Stimulated activated CD8-positive, alpha-beta memory T cell treated with anti-CD3 and anti-CD28 coated beads, Interleukin-2, amount 100 ng/mL, for 1 hour (primary cell): Measurements from ENCODE around the gene PIGO.

Experiments used
- DNase-seq, 2 donors: peaks; one replicate each; pipeline ENCODE4 v3.0.0-alpha.2; 2020; ENCODE audit warnings: low read depth in 2 of 2

Gene PIGO

GRCh38 chr9:35071814-35072460 lies 24.5 kb downstream of the PIGO start:
- DNase-seq = peak; percentile 50 to 59

- DNase-seq = no peak
Measured at GRCh38 chr9:35070823-35071813, 25.3 kb downstream of the PIGO start.

- DNase-seq = no peak
Measured at GRCh38 chr9:35069020-35069419, 27.4 kb downstream of the PIGO start.

GRCh38 chr9:35067056-35067455 lies 29.3 kb downstream of the PIGO start:
- DNase-seq = no peak

- no peak for DNase-seq
Measured at GRCh38 chr9:35060548-35061207, 35.7 kb downstream of the PIGO start.

- no peak for DNase-seq
Measured at GRCh38 chr9:35059438-35059837, 37.0 kb downstream of the PIGO start.

- DNase-seq = no peak
Measured at GRCh38 chr9:35057271-35057620, 39.1 kb downstream of the PIGO start.

GRCh38 chr9:35056571-35057270 lies 39.7 kb downstream of the PIGO start:
- no peak for DNase-seq

- DNase-seq = no peak
Measured at GRCh38 chr9:35054871-35055644, 41.3 kb downstream of the PIGO start.

GRCh38 chr9:35054185-35054835 lies 42.1 kb downstream of the PIGO start:
- no peak for DNase-seq

- peak in 1 of 2 donors; percentile 19 for DNase-seq
Measured at GRCh38 chr9:35051069-35051967, 45.1 kb downstream of the PIGO start.

GRCh38 chr9:35048511-35048910 lies 47.9 kb downstream of the PIGO start:
- DNase-seq = no peak

- DNase-seq = no peak
Measured at GRCh38 chr9:35044071-35044470, 52.3 kb downstream of the PIGO start.

- DNase-seq = no peak
Measured at GRCh38 chr9:35042891-35043545, 53.4 kb downstream of the PIGO start.

- DNase-seq = no peak
Measured at GRCh38 chr9:35042081-35042604, 54.2 kb downstream of the PIGO start.
